ENCODE measurements around the gene FBXL13.

DNA sequence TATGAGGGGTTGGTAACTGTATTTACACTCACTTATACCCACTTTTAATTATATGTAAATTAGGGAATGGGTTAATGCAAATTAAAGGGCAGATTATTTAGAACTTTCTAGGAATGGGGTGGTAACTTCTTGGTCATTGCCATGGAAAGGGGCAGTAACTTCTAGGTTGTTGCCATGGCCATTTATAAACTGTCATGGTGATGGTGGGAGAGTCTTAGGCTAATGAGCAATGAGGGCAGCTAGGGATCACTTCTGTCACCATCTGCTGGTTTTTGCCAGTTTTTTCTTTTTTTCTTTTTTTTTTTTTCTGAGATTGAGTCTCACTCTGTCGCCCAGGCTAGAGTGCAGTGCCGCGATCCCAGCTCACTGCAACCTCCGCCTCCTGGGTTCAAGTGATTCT lies 41.2 kb upstream of the FBXL13 start:
- TF ChIP-seq EZH2phosphoT487 (IDR thresholded peaks at IDR 0.05; ENCODE audit: insufficient read depth, low read depth) = no peak
- no peak for TF ChIP-seq EZH2 (IDR thresholded peaks at IDR 0.05; ENCODE audit: insufficient read depth, poor library complexity, severe bottlenecking)

Data from GM23248 (cell line).